H9 (cell line): ENCODE results near the gene MCM8. TPM values are rescaled to one million over a fixed set of nuclear protein-coding genes. Genes with fewer than 3 reads are reported as not detected.

Experiments
- DNase-seq: peaks from one replicate; pipeline ENCODE4 v3.0.0-alpha.2; 2017
- H2AFZ ChIP-seq: one replicate; pipeline ENCODE4 v1.6.1; 2013; ENCODE audit warnings: mild to moderate bottlenecking, low read length, control low read depth, moderate library complexity
- H2AK5ac ChIP-seq: 2 replicates; pipeline ENCODE4 v1.6.1; 2013; ENCODE audit warnings: low read length, control low read depth, mixed read lengths; ENCODE audit not compliant: insufficient read length
- H2BK120ac ChIP-seq: one replicate; pipeline ENCODE4 v1.6.1; 2013; ENCODE audit warnings: low read depth, mild to moderate bottlenecking, low read length, control low read depth, inconsistent platforms; ENCODE audit not compliant: poor library complexity, severe bottlenecking
- H2BK12ac ChIP-seq: 2 replicates; pipeline ENCODE4 v1.6.1; 2013; ENCODE audit warnings: low read length, control low read depth, mixed read lengths, low read depth; ENCODE audit not compliant: insufficient read length
- H2BK15ac ChIP-seq: 2 replicates; pipeline ENCODE4 v1.6.1; 2013; ENCODE audit warnings: low read depth, low read length, control low read depth
- H2BK20ac ChIP-seq: one replicate; pipeline ENCODE4 v1.6.1; 2013; ENCODE audit warnings: low read depth, mild to moderate bottlenecking, low read length, control low read depth, inconsistent platforms; ENCODE audit not compliant: poor library complexity, severe bottlenecking
- H2BK5ac ChIP-seq: 2 replicates; pipeline ENCODE4 v1.6.1; 2013; ENCODE audit warnings: low read length, control low read depth, mixed read lengths; ENCODE audit not compliant: insufficient read length
- H3K14ac ChIP-seq: 2 replicates; pipeline ENCODE4 v1.6.1; 2013; ENCODE audit warnings: low read length, control low read depth; ENCODE audit not compliant: insufficient read depth
- H3K18ac ChIP-seq: 2 replicates; pipeline ENCODE4 v1.6.1; 2013; ENCODE audit warnings: low read depth, mild to moderate bottlenecking, mixed read lengths, low read length, control low read depth; ENCODE audit not compliant: insufficient read length
- H3K23ac ChIP-seq: 2 replicates; pipeline ENCODE4 v1.6.1; 2013; ENCODE audit warnings: low read length, control low read depth, mixed read lengths, low read depth; ENCODE audit not compliant: insufficient read length
- H3K23me2 ChIP-seq: 2 replicates; pipeline ENCODE4 v1.6.1; 2013; ENCODE audit warnings: low read depth, mild to moderate bottlenecking, mixed read lengths, low read length, control low read depth; ENCODE audit not compliant: insufficient read length, poor library complexity, severe bottlenecking
- H3K27ac ChIP-seq: 2 replicates; pipeline ENCODE4 v1.5.1; 2013; ENCODE audit warnings: low read length, control low read depth, mixed read lengths, low read depth; ENCODE audit not compliant: insufficient read length
- H3K27me3 ChIP-seq: 2 replicates; pipeline ENCODE4 v1.6.1; 2013; ENCODE audit warnings: low read length, control low read depth, inconsistent platforms; ENCODE audit not compliant: insufficient read depth
- H3K4ac ChIP-seq: 2 replicates; pipeline ENCODE4 v1.6.1; 2013; ENCODE audit warnings: low read depth, mild to moderate bottlenecking, control low read depth, inconsistent platforms, low read length, moderate library complexity
- H3K4me1 ChIP-seq: 2 replicates; pipeline ENCODE4 v1.6.1; 2013; ENCODE audit warnings: low read length, control low read depth, inconsistent platforms; ENCODE audit not compliant: insufficient read depth
- H3K4me2 ChIP-seq: 2 replicates; pipeline ENCODE4 v1.6.1; 2013; ENCODE audit warnings: low read length, control low read depth, mixed read lengths; ENCODE audit not compliant: insufficient read length, insufficient read depth
- H3K56ac ChIP-seq: 2 replicates; pipeline ENCODE4 v1.6.1; 2013; ENCODE audit warnings: low read depth, mild to moderate bottlenecking, mixed read lengths, low read length, control low read depth; ENCODE audit not compliant: insufficient read length
- H3K79me1 ChIP-seq: 2 replicates; pipeline ENCODE4 v1.6.1; 2013; ENCODE audit warnings: low read depth, mild to moderate bottlenecking, moderate library complexity, low read length, control low read depth, inconsistent platforms; ENCODE audit not compliant: insufficient read depth, poor library complexity, severe bottlenecking
- H3K79me2 ChIP-seq: 2 replicates; pipeline ENCODE4 v1.6.1; 2013; ENCODE audit warnings: low read length, control low read depth, inconsistent platforms; ENCODE audit not compliant: insufficient read depth
- H3K9ac ChIP-seq: 2 replicates; pipeline ENCODE4 v1.6.1; 2013; ENCODE audit warnings: low read length, control low read depth, mixed read lengths; ENCODE audit not compliant: insufficient read length; ENCODE audit errors: extremely low read depth
- H3K9me3 ChIP-seq: one replicate; pipeline ENCODE4 v1.6.1; 2013; ENCODE audit warnings: low read depth, low read length, inconsistent platforms; ENCODE audit not compliant: control insufficient read depth
- H3T11ph ChIP-seq: one replicate; pipeline ENCODE4 v1.6.1; 2013; ENCODE audit warnings: mild to moderate bottlenecking, low read length, control low read depth, inconsistent platforms
- H4K20me1 ChIP-seq: one replicate; pipeline ENCODE4 v1.6.1; 2013; ENCODE audit not compliant: control insufficient read depth, insufficient read length, insufficient read depth
- H4K5ac ChIP-seq: 2 replicates; pipeline ENCODE4 v1.6.1; 2013; ENCODE audit warnings: low read depth, mild to moderate bottlenecking, mixed read lengths, low read length, control low read depth; ENCODE audit not compliant: insufficient read length
- H4K8ac ChIP-seq: replicated peaks from 2 replicates; pipeline ENCODE4 v1.6.1; 2013; ENCODE audit warnings: low read length, control low read depth, mixed read lengths, low read depth; ENCODE audit not compliant: insufficient read length
- H4K91ac ChIP-seq: 2 replicates; pipeline ENCODE4 v1.6.1; 2013; ENCODE audit warnings: low read depth, mild to moderate bottlenecking, moderate library complexity, mixed read lengths, low read length, control low read depth; ENCODE audit not compliant: insufficient read length
- H3K27ac Mint-ChIP-seq, 3 experiments: 2 replicates in 2 of 3; 3 replicates in 1 of 3; pipeline ENCODE4 v1.8.0; 2020 to 2021; ENCODE audit warnings: mixed read lengths in 3 of 3, mild to moderate bottlenecking in 1 of 3, moderate library complexity in 1 of 3
- H3K27me3 Mint-ChIP-seq: 2 replicates; pipeline ENCODE4 v1.8.0; 2021; ENCODE audit warnings: low read depth, mild to moderate bottlenecking, moderate library complexity, mixed read lengths
- H3K36me3 Mint-ChIP-seq, 3 experiments: 2 replicates in 2 of 3; 3 replicates in 1 of 3; pipeline ENCODE4 v1.8.0; 2020 to 2021; ENCODE audit warnings: low read depth in 3 of 3, mixed read lengths in 3 of 3; ENCODE audit not compliant: insufficient read depth in 1 of 3
- H3K4me1 Mint-ChIP-seq, 2 experiments: 2 replicates each; pipeline ENCODE4 v1.8.0; 2020; ENCODE audit warnings: mixed read lengths in 2 of 2
- H3K4me3 Mint-ChIP-seq, 2 experiments: 2 replicates in 1 of 2; 3 replicates in 1 of 2; pipeline ENCODE4 v1.8.0; 2020 to 2021; ENCODE audit warnings: mild to moderate bottlenecking in 2 of 2, mixed read lengths in 2 of 2, moderate library complexity in 1 of 2
- H3K9me3 Mint-ChIP-seq, 2 experiments: 2 replicates in 1 of 2; 3 replicates in 1 of 2; pipeline ENCODE4 v1.8.0; 2020; ENCODE audit warnings: mild to moderate bottlenecking in 2 of 2, mixed read lengths in 2 of 2, moderate library complexity in 1 of 2
- WGBS: extraction: QIAGEN DNeasy Blood & Tissue Kit; methylation state at CpG from one replicate; pipeline ENCODE4 v1.1.7; 2013; ENCODE audit warnings: missing lambda C conversion rate, low lambda C conversion rate, mixed read lengths; ENCODE audit not compliant: insufficient read length; ENCODE audit errors: extremely low coverage; 5-methylcytosine and 5-hydroxymethylcytosine counted together
- total RNA-seq: library from RNA; stranded (reverse); gene quantifications from 2 replicates; pipeline ENCODE4 v1.2.1, GENCODE V29; 2021
- TF ChIP-seq, protein P1 (sequence below): fragments of 200-600 bp; sonication (generic); conservative IDR thresholded peaks from 3 replicates; pipeline ENCODE4 v1.8.0; 2021; ENCODE audit warnings: antibody characterized with exemption, mild to moderate bottlenecking

Gene MCM8
- total RNA-seq, 1 experiment from 2014 or later = 32.2 TPM

DNA sequence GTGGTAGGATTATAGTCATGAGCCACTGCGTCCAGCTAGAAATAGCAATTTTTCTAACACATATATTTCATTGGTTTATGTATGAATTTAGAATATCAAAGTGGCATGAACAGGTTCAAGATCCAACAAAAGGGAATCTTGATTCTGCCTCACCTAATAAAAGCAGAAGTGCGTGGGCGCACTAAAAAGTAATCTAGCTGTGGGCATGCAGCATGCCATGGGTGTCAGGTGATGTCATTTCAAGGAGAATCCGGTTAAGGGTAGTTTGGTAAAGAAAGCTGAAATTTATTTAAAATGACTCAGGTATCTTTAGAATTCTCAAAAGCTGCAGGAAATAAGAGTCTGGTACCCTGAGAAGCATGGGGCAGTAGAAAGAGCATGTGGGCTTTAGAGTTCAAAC lies 85.8 kb downstream of the MCM8 start:
- Histone ChIP-seq H2BK5ac (no peak overlapping the region), H3K27me3 (no peaks in the 10 kb centered on the region), H3K18ac (no peak overlapping the region), H3K9ac (no peak overlapping the region), H3K4me1 (no peaks in the 10 kb centered on the region), H3K79me2 (no peaks in the 10 kb centered on the region), H3K27ac (no peak overlapping the region), H2BK20ac (no peak overlapping the region), H4K91ac (no peak overlapping the region), H3K4me2 (no peak overlapping the region), H2BK120ac (no peak overlapping the region), H2AK5ac (no peak overlapping the region), H4K8ac (no peak overlapping the region), H3K56ac (no peak overlapping the region), H4K20me1 (no peaks in the 10 kb centered on the region), H3K4ac (no peak overlapping the region), H3K79me1 (no peaks in the 10 kb centered on the region), H3T11ph (no peak overlapping the region), H3K9me3 (no peaks in the 10 kb centered on the region), H2BK15ac (no peak overlapping the region), H3K23me2 (no peaks in the 10 kb centered on the region), H4K5ac (no peak overlapping the region), H2AFZ (no peak overlapping the region), H2BK12ac (no peak overlapping the region), H3K23ac (no peak overlapping the region), H3K14ac (no peak overlapping the region)
- H3K27ac Mint-ChIP-seq = no peak overlapping the region
- H3K4me1 Mint-ChIP-seq = peaks cover 11 to 12% of the 10 kb centered on the region in 2 experiments
- no peak overlapping the region for H3K4me3 Mint-ChIP-seq
- H3K27me3 Mint-ChIP-seq = no peaks in the 10 kb centered on the region
- no peak for DNase-seq
- peaks cover 12 to 61% (median 44%) of the 10 kb centered on the region in 3 experiments for H3K36me3 Mint-ChIP-seq
- TF ChIP-seq, protein P1, sequence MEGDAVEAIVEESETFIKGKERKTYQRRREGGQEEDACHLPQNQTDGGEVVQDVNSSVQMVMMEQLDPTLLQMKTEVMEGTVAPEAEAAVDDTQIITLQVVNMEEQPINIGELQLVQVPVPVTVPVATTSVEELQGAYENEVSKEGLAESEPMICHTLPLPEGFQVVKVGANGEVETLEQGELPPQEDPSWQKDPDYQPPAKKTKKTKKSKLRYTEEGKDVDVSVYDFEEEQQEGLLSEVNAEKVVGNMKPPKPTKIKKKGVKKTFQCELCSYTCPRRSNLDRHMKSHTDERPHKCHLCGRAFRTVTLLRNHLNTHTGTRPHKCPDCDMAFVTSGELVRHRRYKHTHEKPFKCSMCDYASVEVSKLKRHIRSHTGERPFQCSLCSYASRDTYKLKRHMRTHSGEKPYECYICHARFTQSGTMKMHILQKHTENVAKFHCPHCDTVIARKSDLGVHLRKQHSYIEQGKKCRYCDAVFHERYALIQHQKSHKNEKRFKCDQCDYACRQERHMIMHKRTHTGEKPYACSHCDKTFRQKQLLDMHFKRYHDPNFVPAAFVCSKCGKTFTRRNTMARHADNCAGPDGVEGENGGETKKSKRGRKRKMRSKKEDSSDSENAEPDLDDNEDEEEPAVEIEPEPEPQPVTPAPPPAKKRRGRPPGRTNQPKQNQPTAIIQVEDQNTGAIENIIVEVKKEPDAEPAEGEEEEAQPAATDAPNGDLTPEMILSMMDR = no peak
- no CpG with 5 or more reads among the region's 4 CpGs for WGBS
- no peaks in the 10 kb centered on the region for H3K9me3 Mint-ChIP-seq
